ENCODE results near the gene IGSF9B. TPM values are rescaled to one million over a fixed set of nuclear protein-coding genes. Genes with fewer than 3 reads are reported as not detected.

Gene IGSF9B
- total and polyA plus RNA-seq, 10 of the 15 experiments (the other 5 are each of a cell fraction or from before 2014, with no cell fraction given): 0.03 to 3.7 (median 0.20) TPM; not detected in 2

DNA sequence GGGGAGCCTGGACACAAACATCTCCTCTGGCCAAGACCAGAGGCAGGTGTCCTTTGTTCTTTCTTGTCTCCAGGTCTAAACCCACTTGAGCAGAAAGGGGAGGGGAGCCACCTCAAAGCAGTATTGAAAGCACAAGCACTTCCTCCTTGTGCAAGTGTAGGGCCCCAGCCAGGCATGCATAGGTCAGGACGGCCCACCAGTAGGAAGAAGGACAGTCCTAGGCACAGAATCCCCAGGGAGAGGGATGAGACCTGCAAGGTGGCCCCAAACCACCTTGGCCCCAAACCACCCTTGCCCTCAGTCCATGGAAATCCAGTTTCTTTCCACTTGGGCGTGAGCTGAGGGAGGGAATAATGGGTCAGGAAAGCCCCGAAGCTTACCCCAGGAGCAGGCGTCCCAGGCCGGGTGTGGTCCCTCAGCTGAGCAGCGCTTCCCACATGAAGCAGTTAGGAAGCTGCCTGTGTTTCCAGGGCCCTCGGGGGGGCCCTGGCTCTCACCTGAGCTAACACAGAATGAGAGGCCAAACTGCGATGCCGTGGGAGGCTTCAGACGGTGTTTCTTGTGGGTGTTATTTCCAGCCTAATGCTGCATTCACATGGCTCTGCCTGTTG lies 20.4 kb upstream of the IGSF9B start (continued):
- TF ChIP-seq, protein P1, sequence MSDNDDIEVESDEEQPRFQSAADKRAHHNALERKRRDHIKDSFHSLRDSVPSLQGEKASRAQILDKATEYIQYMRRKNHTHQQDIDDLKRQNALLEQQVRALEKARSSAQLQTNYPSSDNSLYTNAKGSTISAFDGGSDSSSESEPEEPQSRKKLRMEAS (IDR thresholded peaks at IDR 0.05; ENCODE audit: low read depth, low read length): no peak
- TF ChIP-seq, protein P2, sequence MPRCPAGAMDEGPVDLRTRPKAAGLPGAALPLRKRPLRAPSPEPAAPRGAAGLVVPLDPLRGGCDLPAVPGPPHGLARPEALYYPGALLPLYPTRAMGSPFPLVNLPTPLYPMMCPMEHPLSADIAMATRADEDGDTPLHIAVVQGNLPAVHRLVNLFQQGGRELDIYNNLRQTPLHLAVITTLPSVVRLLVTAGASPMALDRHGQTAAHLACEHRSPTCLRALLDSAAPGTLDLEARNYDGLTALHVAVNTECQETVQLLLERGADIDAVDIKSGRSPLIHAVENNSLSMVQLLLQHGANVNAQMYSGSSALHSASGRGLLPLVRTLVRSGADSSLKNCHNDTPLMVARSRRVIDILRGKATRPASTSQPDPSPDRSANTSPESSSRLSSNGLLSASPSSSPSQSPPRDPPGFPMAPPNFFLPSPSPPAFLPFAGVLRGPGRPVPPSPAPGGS (IDR thresholded peaks at IDR 0.05; ENCODE audit: borderline replicate concordance, insufficient read depth, low read depth, low read length, poor library complexity, severe bottlenecking): no peak
- TF ChIP-seq ESRRA (IDR thresholded peaks at IDR 0.05; ENCODE audit: low read length) (no peak), RELA (IDR thresholded peaks at IDR 0.05; ENCODE audit: borderline replicate concordance, partially characterized antibody) (no peak), BRCA1 (IDR thresholded peaks at IDR 0.05; ENCODE audit: low read depth, low read length) (no peak), MTA3 (IDR thresholded peaks at IDR 0.05; ENCODE audit: borderline replicate concordance, low read length) (no peak), FOS (IDR thresholded peaks at IDR 0.05; ENCODE audit: borderline replicate concordance, extremely low read depth, insufficient read length) (no peak), ZNF384 (IDR thresholded peaks at IDR 0.05; ENCODE audit: borderline replicate concordance, low read depth, low read length) (no peak), CBFB (IDR thresholded peaks at IDR 0.05; ENCODE audit: low read depth) (no peak), LARP7 (IDR thresholded peaks at IDR 0.05) (no peak), ETV6 (conservative IDR thresholded peaks at IDR 0.05 in 1 of 2, IDR thresholded peaks at IDR 0.05 in 1 of 2; ENCODE audit: borderline replicate concordance in 1 of 2, low read depth in 1 of 2) (peak in 1 of 2 experiments; percentile 60; a peak in 2 of 4 replicates), RAD51 (IDR thresholded peaks at IDR 0.05) (no peak), HDAC6 (IDR thresholded peaks at IDR 0.05; ENCODE audit: unreplicated experiment) (no peak), IKZF2 (IDR thresholded peaks at IDR 0.05) (peak; percentile 81 to 91), EZH2 (IDR thresholded peaks at IDR 0.05; ENCODE audit: borderline replicate concordance, control insufficient read depth, low read depth, low read length) (no peak), IRF4 (IDR thresholded peaks at IDR 0.05; ENCODE audit: low read depth, low read length) (peak; percentile 98), TCF7 (IDR thresholded peaks at IDR 0.05; ENCODE audit: borderline replicate concordance) (no peak), RUNX3 (IDR thresholded peaks at IDR 0.05; ENCODE audit: low read length) (peak; percentile 56), FOXK2 (IDR thresholded peaks at IDR 0.05) (no peak)
- TF ChIP-seq, protein P3, sequence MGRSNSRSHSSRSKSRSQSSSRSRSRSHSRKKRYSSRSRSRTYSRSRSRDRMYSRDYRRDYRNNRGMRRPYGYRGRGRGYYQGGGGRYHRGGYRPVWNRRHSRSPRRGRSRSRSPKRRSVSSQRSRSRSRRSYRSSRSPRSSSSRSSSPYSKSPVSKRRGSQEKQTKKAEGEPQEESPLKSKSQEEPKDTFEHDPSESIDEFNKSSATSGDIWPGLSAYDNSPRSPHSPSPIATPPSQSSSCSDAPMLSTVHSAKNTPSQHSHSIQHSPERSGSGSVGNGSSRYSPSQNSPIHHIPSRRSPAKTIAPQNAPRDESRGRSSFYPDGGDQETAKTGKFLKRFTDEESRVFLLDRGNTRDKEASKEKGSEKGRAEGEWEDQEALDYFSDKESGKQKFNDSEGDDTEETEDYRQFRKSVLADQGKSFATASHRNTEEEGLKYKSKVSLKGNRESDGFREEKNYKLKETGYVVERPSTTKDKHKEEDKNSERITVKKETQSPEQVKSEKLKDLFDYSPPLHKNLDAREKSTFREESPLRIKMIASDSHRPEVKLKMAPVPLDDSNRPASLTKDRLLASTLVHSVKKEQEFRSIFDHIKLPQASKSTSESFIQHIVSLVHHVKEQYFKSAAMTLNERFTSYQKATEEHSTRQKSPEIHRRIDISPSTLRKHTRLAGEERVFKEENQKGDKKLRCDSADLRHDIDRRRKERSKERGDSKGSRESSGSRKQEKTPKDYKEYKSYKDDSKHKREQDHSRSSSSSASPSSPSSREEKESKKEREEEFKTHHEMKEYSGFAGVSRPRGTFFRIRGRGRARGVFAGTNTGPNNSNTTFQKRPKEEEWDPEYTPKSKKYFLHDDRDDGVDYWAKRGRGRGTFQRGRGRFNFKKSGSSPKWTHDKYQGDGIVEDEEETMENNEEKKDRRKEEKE (IDR thresholded peaks at IDR 0.05): no peak
- TF ChIP-seq, protein P4, sequence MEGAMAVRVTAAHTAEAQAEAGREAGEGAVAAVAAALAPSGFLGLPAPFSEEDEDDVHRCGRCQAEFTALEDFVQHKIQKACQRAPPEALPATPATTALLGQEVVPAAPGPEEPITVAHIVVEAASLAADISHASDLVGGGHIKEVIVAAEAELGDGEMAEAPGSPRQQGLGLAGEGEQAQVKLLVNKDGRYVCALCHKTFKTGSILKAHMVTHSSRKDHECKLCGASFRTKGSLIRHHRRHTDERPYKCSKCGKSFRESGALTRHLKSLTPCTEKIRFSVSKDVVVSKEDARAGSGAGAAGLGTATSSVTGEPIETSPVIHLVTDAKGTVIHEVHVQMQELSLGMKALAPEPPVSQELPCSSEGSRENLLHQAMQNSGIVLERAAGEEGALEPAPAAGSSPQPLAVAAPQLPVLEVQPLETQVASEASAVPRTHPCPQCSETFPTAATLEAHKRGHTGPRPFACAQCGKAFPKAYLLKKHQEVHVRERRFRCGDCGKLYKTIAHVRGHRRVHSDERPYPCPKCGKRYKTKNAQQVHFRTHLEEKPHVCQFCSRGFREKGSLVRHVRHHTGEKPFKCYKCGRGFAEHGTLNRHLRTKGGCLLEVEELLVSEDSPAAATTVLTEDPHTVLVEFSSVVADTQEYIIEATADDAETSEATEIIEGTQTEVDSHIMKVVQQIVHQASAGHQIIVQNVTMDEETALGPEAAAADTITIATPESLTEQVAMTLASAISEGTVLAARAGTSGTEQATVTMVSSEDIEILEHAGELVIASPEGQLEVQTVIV (IDR thresholded peaks at IDR 0.05; ENCODE audit: borderline replicate concordance, partially characterized antibody): no peak
- TF ChIP-seq, protein P5, sequence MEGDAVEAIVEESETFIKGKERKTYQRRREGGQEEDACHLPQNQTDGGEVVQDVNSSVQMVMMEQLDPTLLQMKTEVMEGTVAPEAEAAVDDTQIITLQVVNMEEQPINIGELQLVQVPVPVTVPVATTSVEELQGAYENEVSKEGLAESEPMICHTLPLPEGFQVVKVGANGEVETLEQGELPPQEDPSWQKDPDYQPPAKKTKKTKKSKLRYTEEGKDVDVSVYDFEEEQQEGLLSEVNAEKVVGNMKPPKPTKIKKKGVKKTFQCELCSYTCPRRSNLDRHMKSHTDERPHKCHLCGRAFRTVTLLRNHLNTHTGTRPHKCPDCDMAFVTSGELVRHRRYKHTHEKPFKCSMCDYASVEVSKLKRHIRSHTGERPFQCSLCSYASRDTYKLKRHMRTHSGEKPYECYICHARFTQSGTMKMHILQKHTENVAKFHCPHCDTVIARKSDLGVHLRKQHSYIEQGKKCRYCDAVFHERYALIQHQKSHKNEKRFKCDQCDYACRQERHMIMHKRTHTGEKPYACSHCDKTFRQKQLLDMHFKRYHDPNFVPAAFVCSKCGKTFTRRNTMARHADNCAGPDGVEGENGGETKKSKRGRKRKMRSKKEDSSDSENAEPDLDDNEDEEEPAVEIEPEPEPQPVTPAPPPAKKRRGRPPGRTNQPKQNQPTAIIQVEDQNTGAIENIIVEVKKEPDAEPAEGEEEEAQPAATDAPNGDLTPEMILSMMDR (IDR thresholded peaks at IDR 0.05 in 2 of 3, conservative IDR thresholded peaks at IDR 0.05 in 1 of 3; ENCODE audit: control insufficient read depth in 2 of 3, extremely low read depth in 1 of 3, insufficient read depth in 1 of 3, low read depth in 3 of 3, low read length in 3 of 3): no peak
